ENCODE measurements around the gene S100B. TPM values are rescaled to one million over a fixed set of nuclear protein-coding genes. Genes with fewer than 3 reads are reported as not detected.

S100B gene
- total and polyA plus RNA-seq, 4 donors: 0.79 to 1.4 (median 1.1) TPM

GRCh38 chr21:46567348-46567747, 37.5 kb downstream of the S100B start:
- DNase-seq (ENCODE audit: low spot score): no peak

GRCh38 chr21:46564391-46564790, 40.5 kb downstream of the S100B start:
- H3K27ac ChIP-seq (ENCODE audit: low read depth in 1 of 2, low read length in 2 of 2): no peak overlapping the region
- TF ChIP-seq FOXA1 (IDR thresholded peaks at IDR 0.05) (no peak), HNF4G (IDR thresholded peaks at IDR 0.05) (no peak), RAD21 (IDR thresholded peaks at IDR 0.05) (no peak), ATF3 (IDR thresholded peaks at IDR 0.05) (no peak), ZBTB33 (IDR thresholded peaks at IDR 0.05) (no peak), EGR1 (IDR thresholded peaks at IDR 0.05; ENCODE audit: low read depth in 2 of 2) (no peak), CTCF (IDR thresholded peaks at IDR 0.05; ENCODE audit: low read depth, low read length, missing input control) (no peak), HNF4A (conservative IDR thresholded peaks at IDR 0.05) (no peak)
- H3K4me1 ChIP-seq (ENCODE audit: control insufficient read depth in 4 of 4, insufficient read depth in 4 of 4, low read length in 3 of 4): no peaks in the 10 kb centered on the region
- H3K9ac ChIP-seq (ENCODE audit: low read depth in 1 of 2, low read length in 2 of 2): no peak overlapping the region
- peaks cover 5 to 76% (median 32%) of the 10 kb centered on the region in 4 donors for H3K36me3 ChIP-seq (ENCODE audit: control insufficient read depth in 4 of 4, insufficient read depth in 3 of 4, low read depth in 1 of 4, low read length in 3 of 4)
- H3K4me3 ChIP-seq (ENCODE audit: low read depth in 1 of 3, low read length in 3 of 3): no peak overlapping the region
- H3K27me3 ChIP-seq (ENCODE audit: control insufficient read depth in 4 of 4, insufficient read depth in 4 of 4, low read length in 3 of 4): no peaks in the 10 kb centered on the region
- no peaks in the 10 kb centered on the region for H3K9me3 ChIP-seq (ENCODE audit: control insufficient read depth in 4 of 4, low read length in 3 of 4)
- no peak for DNase-seq (ENCODE audit: low spot score)
- 96% methylated on average over 10 of the region's 10 CpGs for WGBS

More at GRCh38 chr21:46567348-46567747, 37.5 kb downstream of the S100B start:
- no peaks in the 10 kb centered on the region for H3K9me3 ChIP-seq (ENCODE audit: control insufficient read depth in 4 of 4, low read length in 3 of 4)
- WGBS: 95% methylated on average over 15 of the region's 15 CpGs
- H3K27ac ChIP-seq (ENCODE audit: low read depth in 1 of 2, low read length in 2 of 2): no peak overlapping the region
- no peaks in the 10 kb centered on the region for H3K4me1 ChIP-seq (ENCODE audit: control insufficient read depth in 4 of 4, insufficient read depth in 4 of 4, low read length in 3 of 4)
- H3K36me3 ChIP-seq (ENCODE audit: control insufficient read depth in 4 of 4, insufficient read depth in 3 of 4, low read depth in 1 of 4, low read length in 3 of 4): peaks cover 6 to 69% (median 36%) of the 10 kb centered on the region in 4 donors
- TF ChIP-seq MAX (IDR thresholded peaks at IDR 0.05) (no peak), REST (IDR thresholded peaks at IDR 0.05) (no peak), CTCF (IDR thresholded peaks at IDR 0.05; ENCODE audit: low read depth, low read length, missing input control) (no peak)
- no peak overlapping the region for H3K4me3 ChIP-seq (ENCODE audit: low read depth in 1 of 3, low read length in 3 of 3)
- H3K9ac ChIP-seq (ENCODE audit: low read depth in 1 of 2, low read length in 2 of 2): no peak overlapping the region
- H3K27me3 ChIP-seq (ENCODE audit: control insufficient read depth in 4 of 4, insufficient read depth in 4 of 4, low read length in 3 of 4): no peaks in the 10 kb centered on the region
